Measurements from ENCODE around the gene SETBP1.

The SETBP1 gene

GRCh38 chr18:44733069-44733753, 52.5 kb downstream of the SETBP1 start:
- DNase-seq = no peak

GRCh38 chr18:44733754-44734465, 53.2 kb downstream of the SETBP1 start:
- DNase-seq = no peak

DNA sequence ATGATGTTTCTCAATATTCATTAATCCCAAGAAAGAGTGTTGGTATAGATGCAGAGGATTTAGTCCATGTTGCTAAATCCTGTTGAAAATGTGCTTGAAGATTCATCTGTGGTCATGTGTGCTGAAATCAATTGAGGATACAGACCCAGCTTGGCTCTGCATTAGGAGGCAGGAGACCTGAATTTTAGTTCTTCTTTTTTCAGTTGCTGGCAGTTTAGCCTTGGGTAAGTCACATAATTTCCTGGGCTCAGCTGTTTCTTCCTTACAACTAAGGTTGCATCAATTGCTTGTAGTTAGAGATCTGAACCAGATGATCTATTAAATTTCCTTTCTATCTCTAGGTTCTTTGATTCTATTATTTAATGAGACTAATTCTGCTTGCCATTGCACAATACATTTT, 54.4 kb downstream of the SETBP1 start:
- no peak for DNase-seq

- no peak for DNase-seq
Measured at GRCh38 chr18:44736664-44737380, 56.1 kb downstream of the SETBP1 start.

DNA sequence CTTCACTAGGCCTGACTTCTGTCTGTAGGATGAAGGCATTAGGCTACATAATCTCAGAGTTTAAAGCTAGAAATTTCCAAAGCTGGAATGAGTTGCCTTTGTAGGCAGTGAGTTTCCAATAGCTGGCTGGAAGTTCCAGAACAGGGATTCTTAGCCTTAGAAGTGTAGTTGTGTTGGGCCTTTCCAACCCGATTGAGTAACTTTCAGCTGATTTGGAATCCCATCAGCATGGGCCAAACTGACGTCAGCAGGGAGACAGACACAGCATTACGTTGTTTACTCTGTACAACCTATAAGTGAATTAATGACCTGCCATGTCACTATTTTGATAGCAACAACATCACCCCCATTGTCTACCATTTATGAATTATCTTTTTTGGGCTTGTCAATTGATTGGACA, 56.9 kb downstream of the SETBP1 start:
- no peak for DNase-seq

- DNase-seq = no peak
Measured at GRCh38 chr18:44740000-44740399, 59.3 kb downstream of the SETBP1 start.

DNA sequence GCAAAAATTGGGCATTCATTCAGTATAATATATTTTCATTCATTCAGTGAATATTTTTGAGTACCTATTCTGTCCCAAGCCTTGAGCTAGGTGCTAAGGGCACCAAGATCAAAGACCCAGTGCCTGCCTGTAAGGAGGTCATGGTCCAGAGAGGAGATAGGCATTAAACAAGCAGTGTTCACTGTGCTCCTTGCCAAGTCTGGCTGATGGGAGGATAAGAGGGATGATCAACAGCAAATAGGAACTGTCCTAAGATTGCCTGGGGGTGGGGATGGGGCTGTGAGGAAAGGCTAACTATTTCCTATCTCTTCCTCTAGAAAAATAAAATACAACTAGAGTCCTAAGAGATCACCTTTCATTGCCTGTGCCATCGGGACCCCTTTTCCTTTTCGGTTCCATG, 60.4 kb downstream of the SETBP1 start:
- DNase-seq = no peak

DNA sequence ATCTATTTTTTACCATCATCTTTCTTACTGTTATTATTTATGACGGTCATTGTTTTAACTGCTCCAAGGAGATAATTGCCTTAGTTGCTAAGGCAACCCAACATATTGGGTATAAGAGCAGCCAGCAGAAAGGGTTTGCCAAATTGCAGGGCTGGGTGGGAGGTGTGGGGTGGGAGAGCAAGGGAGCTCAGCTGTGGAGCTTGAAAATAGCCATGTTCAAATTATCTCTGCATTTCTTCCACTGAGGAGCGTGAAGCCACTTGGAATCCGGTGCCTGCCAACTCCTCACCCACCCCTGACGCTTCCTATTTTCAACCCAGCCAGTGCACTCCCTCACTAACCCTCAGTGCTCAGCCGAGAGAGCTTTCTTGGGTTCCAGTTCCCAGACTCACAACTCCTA, 60.8 kb downstream of the SETBP1 start:
- DNase-seq = peak in 1 of 2 donors; percentile 47

GRCh38 chr18:44742126-44742525, 61.4 kb downstream of the SETBP1 start:
- no peak for DNase-seq

GRCh38 chr18:44742718-44743311, 62.1 kb downstream of the SETBP1 start:
- peak in 1 of 2 donors; percentile 55 for DNase-seq

DNA sequence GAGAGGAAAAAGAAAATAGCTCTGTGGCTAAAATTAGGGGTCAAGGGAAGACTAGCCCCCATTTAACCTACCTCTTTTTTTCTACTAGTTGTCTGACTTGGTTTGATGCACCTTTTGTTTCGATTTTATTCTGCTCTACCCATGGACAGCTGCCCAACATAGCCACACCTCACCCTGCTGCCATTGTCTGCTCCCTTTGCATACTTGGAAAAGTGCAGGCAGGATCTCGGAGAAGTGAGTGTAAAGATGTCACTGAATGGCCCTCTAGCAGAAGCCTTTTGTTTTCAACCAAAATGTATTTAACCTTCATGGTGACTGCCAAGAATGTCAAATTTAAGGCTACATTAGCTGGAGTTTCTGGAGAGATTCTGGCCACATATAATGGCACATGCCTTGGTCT, 62.9 kb downstream of the SETBP1 start:
- DNase-seq = no peak

DNA sequence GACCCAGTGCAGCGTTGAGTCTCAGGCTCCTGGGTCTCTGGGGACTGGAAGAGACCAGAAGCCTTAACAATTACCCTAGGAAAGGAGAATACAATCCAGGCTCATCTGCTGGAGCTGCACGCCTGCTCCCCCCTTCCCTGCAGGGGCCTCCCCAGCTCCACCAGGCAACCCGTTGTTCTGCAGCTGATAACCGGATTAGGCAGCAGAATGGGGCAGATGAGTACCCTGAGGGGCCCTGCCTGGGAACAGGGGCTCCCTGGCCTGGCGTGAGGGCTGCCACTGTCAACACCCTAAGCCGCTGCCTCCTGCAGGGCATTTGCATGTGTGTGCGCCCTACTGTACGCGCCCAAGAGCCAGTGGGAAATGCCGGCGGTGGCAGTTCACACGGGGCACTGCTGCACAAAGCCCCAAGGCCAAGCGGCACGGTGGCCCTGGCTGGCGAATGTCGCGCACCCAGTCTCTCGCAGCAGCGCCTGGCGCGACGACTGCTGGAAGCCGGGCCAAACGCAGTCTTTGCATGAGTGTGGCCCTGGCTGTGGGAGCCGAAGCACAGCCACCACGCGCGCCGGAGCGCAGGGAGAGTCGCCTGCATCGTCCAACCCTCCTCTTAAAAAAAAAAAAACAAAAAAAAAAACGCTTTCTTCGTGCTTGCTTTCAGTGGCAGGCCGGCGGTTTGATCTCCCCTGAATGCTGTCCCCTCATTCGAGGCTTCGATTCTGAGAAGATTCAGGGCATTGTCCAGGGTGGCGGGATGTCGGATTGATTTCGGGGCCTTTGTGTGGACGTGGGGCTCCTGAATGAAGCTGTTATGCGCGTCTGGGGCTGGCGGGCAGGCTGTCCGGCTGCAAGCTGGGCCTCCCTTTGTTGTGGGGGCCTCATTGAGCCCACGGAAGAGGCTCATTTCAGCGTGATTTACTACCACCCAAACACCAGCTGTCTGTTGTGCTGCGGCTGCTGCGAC, 63.8 kb downstream of the SETBP1 start:
- peak in 1 of 2 donors; percentile 39 for DNase-seq

- DNase-seq = no peak
Measured at GRCh38 chr18:44747157-44747556, 66.5 kb downstream of the SETBP1 start.

GRCh38 chr18:44748582-44748981, 67.9 kb downstream of the SETBP1 start:
- DNase-seq = no peak

DNA sequence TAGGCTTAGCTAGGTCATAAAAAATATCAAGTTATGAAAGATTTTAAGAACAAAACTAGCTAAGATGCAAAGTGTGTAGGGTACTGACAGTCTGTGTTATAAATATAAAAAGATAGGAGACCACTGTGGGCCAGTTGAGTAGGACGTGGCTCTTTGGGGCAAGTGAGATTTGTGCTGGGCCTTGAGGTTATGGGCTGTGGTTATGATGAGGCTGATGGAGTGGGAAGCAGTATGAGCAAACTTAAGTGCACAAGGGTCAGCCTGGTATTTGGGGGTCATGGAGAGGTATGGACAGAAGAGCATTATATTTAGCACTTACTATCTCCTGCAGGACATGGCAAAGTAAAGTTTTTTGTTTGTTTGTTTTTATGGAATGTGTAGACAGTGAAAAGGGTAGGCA, 70.1 kb downstream of the SETBP1 start:
- DNase-seq = no peak

- DNase-seq = no peak
Measured at GRCh38 chr18:44754567-44754966, 73.9 kb downstream of the SETBP1 start.

DNA sequence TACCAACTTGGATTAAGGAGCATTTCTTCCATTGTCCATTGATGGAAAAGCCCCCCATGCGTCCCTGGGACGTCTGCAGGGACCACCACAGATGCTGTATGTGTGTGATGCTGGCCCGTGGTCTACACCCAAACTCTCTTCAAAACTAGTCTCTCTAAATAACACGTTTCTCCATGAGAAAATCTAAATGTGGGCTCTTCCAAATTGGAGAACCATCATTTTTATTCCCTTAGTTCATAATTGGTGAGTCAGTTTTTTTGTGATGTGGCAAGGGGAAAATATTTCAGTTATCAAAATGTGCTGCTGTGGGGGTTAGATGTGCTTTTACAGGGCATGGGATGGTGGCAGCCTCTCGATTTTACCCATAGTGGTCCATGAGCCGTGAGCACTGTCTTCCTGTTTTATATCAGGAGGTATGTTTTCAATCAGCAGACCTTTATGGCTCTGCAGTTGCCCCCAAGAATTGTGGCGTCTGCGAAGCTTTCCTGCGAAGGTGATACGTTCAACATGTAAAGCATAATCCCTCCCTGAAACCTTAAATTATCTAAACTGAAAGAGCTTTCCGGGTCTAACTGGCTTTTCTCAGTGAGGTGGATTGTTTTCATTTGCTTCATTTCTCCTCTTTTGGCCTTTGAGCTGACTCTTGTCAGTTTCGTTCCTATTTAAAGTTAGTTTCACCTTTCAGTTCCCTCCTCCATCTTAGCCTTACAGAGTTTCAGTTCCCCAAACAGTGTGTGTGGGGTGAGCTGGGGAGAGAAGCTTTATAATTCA, 78.4 kb downstream of the SETBP1 start:
- no peak for DNase-seq

- DNase-seq = no peak
Measured at GRCh38 chr18:44759925-44760342, 79.2 kb downstream of the SETBP1 start.

DNA sequence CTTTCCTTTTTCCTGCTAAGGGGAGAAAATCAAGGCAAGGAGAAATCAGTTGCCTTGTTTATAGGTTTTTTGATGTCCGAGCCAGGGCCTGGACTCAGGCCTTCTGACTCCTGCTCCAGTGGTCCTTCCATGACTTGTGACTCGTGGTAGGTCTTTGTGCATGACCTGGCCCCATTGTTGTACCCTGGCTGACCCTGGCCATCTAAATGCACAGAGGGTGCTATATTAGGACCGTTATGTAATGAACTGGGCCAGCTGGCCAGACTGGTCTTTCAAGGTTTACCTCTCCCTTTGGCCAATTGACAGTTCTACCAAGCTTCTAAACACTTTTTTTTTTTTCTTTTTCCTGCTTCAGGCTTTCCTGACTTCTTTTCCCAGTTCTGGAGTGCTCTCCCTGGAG, 81.1 kb downstream of the SETBP1 start:
- no peak for DNase-seq

GRCh38 chr18:44763327-44763726, 82.6 kb downstream of the SETBP1 start:
- no peak for DNase-seq

GRCh38 chr18:44764863-44765262, 84.2 kb downstream of the SETBP1 start:
- DNase-seq = no peak
